Lung microvascular endothelial cell (primary cell): ENCODE measurements around the gene FBXW5. TPM values are rescaled to one million over a fixed set of nuclear protein-coding genes. Genes with fewer than 3 reads are reported as not detected.

Experiments used
- DNase-seq, 2 donors: peaks; one replicate each; pipeline versions ENCODE4 v3.0.0 to v3.0.0-alpha.2; 2010; ENCODE audit warnings: low read depth in 2 of 2
- total RNA-seq: library from RNA; depleted of rRNA; stranded (reverse); fragments of >200 nt; gene quantifications from 2 replicates; pipeline ENCODE4 v1.2.1, GENCODE V29; 2014

The FBXW5 gene
- total RNA-seq, 1 donor from 2014 or later, result 192 TPM

DNA sequence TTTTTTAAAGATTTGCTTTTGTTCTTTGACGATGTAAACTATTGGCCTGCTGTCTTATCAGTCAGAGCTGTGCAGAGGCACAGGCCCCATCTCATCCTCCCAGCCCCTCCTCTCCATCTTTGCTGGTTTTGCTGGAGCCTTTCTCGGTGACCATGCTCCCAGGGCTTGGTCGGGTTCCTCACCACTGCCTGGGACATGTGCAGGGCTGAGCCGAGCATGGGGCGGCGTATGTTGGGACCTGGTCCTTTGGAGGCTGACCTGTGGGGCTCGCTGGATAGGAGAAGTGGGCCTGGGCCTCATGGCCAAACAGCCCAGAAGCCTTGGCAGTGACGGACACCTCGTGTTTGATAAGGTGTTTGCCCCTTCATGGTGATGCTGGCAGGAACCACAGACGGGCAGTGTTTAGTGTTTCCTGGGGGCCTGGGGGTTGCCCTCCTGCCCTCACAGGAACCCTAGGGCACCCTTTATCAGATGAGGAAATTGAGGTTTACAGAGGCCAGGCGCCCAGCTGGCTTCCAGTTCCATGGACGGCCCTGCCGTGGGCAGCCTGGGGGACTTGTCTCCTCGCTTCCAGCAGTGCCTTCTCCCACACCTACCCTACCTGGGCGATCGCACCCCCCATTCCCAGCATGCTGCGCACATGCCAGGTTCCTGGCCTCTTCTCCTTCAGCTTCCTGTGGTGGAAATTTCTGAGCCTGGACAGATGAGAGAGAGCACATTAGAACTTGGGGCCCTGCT lies 30.7 kb downstream of the FBXW5 start:
- DNase-seq, result no peak

DNA sequence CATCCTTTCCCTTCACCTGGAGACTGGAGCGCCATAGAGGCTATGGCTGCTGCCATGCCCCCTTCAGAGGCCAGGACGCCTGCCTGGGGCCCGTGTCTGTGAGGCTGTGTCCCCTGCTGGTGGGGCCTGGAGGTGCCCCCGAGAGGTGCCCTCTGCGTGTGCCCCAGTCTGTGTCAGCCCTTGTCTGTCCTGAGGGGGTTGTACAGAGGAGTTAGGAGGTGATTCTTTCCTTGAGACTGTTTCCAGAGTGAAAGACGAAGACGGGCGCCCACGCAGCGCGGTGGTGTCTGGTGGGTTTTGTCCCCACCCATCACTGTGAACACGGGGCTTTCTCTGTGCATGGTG lies 33.7 kb downstream of the FBXW5 start:
- DNase-seq, result no peak

DNA sequence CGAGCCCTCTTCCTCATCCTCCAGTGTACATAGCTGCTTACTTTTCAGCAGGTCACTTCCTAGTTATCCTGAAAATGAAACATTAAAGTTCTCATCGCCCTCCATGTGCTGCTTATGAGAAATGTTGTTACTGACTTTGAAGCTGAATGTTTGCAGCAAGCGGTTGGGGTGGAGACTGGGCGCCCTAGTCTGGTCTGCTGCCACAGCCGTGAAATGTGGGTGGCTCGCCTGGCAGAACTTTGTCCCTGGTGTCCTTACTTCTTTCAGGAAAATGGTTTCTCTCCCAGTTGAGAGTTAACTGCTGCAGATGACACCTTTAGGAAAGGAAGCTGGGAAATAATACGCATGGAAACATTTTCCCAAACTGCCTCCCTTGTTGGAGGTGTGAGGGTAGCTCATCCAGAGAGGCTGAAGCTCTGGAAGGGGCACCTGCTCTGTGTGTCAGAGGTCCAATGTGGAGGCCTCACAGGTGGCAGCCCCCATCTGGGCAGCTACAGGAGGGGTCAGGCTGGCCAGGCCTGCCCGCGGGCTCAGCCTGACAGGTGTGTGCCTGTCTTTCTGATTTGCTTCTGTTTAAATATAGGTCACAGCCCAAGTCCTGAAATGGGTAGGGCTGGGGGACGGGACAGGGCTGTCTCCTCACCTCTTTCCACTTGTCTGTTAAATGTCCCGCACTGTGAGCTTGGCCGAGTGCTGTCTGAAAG lies 34.2 kb downstream of the FBXW5 start:
- no peak for DNase-seq

DNA sequence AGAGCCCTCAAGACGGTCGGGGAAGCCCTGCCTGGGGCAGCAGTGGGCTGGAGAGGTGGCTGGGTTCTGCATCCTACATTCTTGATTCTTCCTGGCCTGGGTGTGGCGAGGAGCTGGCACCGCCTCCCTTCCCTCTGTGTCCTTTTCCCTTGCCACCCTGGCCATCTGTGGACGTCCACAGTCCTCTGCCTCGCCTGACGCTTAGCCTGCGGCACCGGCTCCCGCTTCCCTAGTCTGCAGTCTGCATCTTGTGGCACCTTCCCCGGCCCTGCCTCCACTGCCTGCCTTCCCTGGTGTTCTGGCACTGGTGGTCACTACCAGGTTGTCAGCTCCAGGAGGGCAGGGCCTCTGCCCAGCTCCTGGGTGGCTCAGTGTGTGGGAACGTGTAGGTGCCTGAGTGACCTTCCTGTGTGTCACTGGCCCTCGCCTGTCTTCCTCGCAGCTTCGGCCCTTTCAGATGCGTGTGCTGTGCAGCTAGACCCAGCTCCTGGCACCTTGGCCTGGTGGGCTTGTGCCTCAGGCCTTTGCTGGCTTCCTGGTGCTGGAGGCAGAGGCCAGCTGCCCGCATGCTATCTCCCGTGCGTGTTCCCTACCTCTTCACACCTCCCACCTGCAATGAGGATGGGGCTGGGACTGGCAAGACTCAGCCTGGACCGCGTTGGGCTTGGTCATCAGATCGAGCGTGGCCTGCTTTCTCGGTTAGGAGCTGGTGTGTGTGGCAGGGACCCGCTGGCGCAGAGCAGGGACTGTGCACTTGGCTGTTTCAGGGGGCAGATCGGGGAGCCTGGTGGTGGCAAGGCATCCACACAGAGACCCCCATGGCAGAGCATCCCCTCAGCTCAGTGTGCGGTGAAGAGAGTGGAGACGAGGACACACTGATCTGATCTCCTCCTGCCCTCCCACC lies 37.3 kb downstream of the FBXW5 start:
- no peak for DNase-seq

DNA sequence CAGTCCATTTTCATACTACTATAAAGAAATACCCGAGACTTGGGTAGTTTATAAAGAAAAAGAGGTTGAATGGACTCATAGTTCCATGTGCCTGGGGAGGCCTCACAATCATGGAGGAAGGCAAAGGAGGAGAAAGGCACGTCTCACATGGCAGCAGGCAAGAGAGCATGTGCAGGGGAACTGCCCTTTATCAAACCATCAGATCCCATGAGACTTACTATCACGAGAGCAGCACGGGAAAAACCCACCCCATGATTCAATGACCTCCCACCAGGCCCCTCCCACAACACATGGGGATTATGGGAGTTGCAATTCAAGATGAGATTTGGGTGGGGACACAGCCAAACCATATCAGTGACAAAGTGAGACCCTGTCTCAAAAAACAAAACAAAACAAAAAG lies 38.3 kb downstream of the FBXW5 start:
- DNase-seq, result no peak

DNA sequence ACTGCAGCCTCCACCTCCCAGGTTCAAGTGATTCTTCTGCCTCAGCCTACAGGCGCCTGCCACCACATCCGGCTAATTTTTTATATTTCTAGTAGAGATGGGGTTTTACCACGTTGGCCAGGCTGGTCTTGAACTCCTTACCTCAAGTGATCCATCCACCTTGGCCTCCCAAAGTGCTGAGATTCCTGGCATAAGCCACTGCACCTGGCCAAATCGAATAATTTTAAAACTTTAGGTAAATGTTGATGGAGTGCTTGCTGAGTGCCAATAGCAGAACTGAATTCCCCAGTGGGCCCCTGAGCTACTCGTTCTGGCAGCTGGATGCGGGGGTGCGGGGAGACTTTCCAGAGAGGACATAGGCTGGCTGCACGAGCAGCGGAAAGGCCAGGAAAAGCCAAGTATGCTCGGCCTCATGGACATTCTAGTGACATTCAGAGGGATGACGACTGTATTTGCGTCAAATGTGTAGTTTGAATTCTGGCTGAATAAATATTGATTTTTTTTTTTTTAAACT lies 41.4 kb downstream of the FBXW5 start:
- peak in 1 of 2 donors; percentile 88 for DNase-seq

DNA sequence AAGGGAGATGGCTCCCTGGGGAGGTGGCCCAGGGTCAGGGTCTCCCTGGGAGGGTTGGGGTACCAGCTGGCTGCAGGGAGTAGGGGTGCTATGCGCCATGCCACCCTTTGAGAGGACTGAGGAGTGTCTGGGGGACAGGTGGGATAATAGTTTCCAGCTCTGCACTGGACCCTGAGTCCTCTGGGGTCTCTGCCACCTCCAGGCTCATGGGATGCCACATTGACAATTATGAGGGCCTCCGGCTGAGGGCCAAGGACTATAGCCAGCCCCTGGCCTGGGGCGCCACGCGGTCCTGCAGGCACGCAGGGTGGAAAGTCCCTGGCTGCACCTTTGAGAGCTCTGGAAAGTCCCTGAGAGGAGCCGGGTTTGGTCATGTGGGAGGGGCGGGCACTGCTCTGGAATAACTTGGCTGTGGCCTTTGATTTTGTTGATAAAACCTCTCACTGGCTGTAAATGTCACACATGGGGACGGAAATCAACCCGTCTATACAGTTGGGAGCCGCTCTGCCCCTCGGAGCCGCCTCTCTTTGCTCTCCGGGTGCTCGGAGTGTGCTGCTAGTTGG lies 42.2 kb downstream of the FBXW5 start:
- DNase-seq, result peak; percentile 91 to 93

DNA sequence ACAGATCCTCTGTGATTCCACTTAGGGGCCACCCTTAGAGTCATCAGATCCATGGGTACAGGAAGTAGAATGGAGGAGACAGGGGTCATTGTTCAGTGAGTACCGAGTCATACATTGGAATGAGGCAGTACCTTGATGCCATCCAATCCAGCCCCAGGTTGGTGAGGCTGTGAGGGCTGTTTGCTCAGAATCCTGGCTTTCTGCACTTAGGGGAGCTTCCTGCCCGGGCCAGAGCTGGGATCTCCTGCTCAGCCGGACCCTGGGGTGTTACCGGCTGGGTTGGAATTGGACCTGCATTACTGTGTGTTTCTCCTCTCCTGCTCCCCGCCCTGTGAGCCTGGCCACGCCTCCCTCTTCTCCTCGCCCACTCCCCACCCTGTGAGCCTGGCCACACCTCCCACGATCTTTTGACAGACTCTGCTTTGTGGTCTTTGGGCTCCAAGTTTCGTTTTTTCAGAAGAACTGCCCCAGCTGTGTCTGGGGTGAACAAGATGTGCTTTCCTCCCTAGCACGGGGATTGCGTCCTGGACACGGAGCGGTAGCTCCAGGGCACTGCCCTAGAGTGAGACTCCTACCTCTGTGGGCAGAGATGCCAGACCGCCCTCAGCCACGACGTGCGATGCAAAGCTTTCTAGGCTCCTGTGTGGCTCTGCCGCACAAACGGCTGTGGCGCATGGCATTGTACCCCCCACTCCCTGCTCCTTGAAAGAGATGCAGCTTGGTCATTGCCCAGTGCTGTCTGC lies 42.9 kb downstream of the FBXW5 start:
- DNase-seq, result peak in 1 of 2 donors; percentile 65

DNA sequence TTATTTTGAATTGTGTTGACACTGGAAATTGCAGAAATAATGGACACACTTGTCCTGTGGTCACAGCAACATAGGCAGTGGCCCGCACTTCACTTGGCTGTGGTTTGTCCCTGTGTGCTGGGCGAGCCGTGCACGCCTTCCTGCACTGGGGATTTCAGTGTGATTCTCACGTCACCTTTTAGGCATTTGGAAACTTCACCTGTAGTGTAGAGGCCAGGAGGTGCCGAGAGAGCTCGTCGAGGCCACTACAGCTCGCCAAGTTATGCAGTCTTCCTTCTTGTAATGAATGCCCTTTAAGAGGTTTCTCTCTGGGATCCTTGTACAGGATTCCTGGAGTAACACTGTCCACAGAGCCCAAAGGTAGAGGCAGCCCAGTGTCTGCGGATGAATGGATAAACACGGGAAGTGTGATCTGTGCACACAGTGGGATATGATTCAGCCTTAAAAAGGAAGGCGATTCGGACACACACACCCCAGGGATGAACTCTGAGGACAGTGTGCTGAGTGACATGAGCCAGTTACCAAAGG lies 43.5 kb downstream of the FBXW5 start:
- DNase-seq, result peak; percentile 14 to 92

DNA sequence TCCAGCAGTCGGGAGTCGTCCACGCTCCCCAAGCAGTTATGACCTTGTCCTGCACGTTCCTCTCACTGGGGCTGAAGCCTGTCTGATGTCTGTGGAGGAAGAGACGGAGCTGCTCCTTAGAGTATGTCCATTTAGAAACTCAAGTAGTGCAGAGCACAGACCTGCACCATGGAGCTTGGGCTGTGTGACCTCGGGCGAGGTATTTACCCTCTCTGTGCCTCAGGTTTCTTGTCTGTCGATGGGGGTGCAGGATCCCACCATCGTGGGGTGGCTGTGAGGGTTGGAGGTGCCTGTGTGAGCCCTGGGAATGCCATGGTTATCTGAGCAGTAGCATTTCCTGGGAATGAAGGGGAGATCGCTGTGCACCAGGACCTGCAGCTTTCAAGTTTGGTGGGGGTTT lies 44.0 kb downstream of the FBXW5 start:
- no peak for DNase-seq

DNA sequence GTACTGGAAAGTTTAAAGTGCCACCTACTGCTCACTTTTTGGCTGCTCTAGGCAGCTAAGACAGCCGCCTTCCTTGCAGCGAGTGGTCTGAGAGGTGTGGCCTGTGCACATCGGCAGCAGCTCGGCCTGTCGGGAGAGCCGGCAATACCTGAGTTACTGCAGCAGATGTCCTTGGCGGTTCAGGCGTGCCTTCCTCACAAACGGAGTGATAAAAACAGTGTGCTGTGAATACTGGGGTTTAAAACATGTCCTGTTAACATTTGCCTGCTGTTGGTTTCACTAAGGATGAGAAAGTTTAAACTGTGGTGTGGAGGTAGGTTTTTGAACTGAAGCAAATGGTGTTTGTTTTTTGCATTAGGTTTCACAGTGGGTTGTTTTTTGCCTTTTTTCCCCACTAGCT lies 45.3 kb downstream of the FBXW5 start:
- no peak for DNase-seq

DNA sequence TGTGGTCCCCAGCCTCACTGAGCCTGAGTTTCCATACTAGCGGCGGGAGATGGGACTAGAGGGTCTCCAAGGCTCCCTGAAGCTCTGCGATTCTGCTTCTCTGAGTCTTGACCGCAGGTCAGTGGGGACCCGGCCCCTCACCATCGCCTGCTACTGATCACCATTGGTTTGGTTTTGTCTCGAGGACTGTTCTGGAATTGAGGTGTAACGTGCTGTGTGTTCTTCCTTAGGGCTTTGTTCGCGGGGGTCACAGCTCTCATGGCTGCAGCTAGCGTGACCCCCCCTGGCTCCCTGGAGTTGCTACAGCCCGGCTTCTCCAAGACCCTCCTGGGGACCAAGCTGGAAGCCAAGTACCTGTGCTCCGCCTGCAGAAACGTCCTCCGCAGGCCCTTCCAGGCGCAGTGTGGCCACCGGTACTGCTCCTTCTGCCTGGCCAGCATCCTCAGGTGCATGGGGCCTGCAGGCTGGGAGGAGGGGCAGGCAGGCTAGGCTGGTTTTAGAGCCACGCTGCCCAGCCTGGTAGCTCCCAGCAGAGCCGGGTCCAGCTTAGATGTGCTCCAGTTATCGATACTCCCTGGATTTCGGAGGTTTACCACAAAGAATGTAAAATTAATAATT lies 45.9 kb downstream of the FBXW5 start:
- DNase-seq, result no peak

DNA sequence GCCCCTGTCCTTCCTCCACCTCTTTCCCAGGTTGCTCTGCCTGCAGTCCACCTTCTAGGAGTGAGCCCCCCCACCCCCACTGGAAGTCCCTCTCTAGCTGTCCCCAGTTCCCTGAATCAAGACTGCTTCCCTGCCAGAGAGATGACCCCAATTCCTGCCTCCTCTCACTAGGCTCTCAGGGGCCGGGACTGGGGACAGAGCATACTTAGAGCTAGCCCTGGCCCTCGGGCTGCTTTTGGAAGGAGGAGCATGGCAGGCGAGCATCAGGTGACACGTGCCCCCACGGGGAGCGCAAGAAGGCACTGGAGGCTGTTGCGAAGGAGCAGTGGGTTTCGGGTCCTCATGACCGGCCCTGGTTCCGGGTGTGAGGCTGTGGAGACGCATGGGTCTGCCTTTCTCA lies 48.5 kb downstream of the FBXW5 start:
- no peak for DNase-seq

DNA sequence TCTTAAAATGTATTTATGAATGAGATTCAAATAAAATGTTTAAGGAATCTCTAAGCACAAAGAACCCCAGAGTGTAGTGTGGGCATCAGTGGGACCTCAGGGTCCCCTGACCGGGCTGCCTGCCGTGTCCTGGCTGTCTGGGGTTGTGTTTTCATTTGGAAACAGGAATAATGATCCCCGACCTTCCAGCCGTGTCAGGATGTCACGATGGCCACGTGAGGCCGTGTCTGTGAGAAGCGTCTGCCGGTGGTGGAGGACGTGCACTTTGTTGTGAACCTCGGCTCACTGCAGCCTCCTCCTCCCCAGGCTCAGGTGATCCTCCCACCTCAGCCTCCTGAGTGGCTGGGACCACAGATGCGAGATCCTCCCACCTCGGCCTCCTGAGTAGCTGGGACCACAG lies 53.9 kb downstream of the FBXW5 start:
- peak in 1 of 2 donors; percentile 53 for DNase-seq

Other genes with a start within 250 kb of the FBXW5 start
- gene DIPK1B, start 232.2 kb downstream of the FBXW5 start, total RNA-seq, result 64.7 and 91.1 TPM in 2 replicates
- gene LCN10, start 201.8 kb downstream of the FBXW5 start, total RNA-seq, result not detected in 2 replicates
- not detected in 2 replicates for gene LCN6, start 196.2 kb downstream of the FBXW5 start, total RNA-seq
- not detected in 2 replicates for gene LCN8, start 186.5 kb downstream of the FBXW5 start, total RNA-seq
- 0.22 TPM in 1 of 2 replicates, not detected in the other for gene LCN15, start 180.2 kb downstream of the FBXW5 start, total RNA-seq
- 65.4 and 66.7 TPM in 2 replicates for gene TMEM141, start 153.4 kb downstream of the FBXW5 start, total RNA-seq
- 0.22 and 1.4 TPM in 2 replicates for gene CCDC183, start 148.4 kb downstream of the FBXW5 start, total RNA-seq
- 43.8 and 47.7 TPM in 2 replicates for gene RABL6, start 136.8 kb downstream of the FBXW5 start, total RNA-seq
- 0.44 and 1.4 TPM in 2 replicates for gene AJM1, start 102.3 kb downstream of the FBXW5 start, total RNA-seq
- gene PHPT1, start 95.3 kb downstream of the FBXW5 start, total RNA-seq, result 242 and 316 TPM in 2 replicates
- gene MAMDC4, start 92.4 kb downstream of the FBXW5 start, total RNA-seq, result 0.65 and 2.0 TPM in 2 replicates
- gene EDF1, start 78.4 kb downstream of the FBXW5 start, total RNA-seq, result 254 and 382 TPM in 2 replicates
- gene TRAF2, start 58.2 kb downstream of the FBXW5 start, total RNA-seq, result 10.9 and 14.7 TPM in 2 replicates
- gene C8G, start 505 bp upstream of the FBXW5 start, total RNA-seq, result 0.60 and 0.65 TPM in 2 replicates
- not detected in 2 replicates for gene LCN12, start 7.5 kb upstream of the FBXW5 start, total RNA-seq
- 0.22 and 0.79 TPM in 2 replicates for gene PTGDS, start 32.8 kb upstream of the FBXW5 start, total RNA-seq
- not detected in 2 replicates for gene LCNL1, start 38.3 kb upstream of the FBXW5 start, total RNA-seq
- gene PAXX, start 47.7 kb upstream of the FBXW5 start, total RNA-seq, result 8.9 and 9.7 TPM in 2 replicates
- gene CLIC3, start 51.8 kb upstream of the FBXW5 start, total RNA-seq, result 0.22 TPM in 1 of 2 replicates, not detected in the other
- gene ABCA2, start 83.5 kb upstream of the FBXW5 start, total RNA-seq, result 4.0 and 5.0 TPM in 2 replicates
- gene FUT7, start 87.3 kb upstream of the FBXW5 start, total RNA-seq, result not detected in 2 replicates
- gene NPDC1, start 101.4 kb upstream of the FBXW5 start, total RNA-seq, result 6.2 and 10.5 TPM in 2 replicates
- not detected in 2 replicates for gene ENTPD2, start 109.3 kb upstream of the FBXW5 start, total RNA-seq
- gene SAPCD2, start 125.8 kb upstream of the FBXW5 start, total RNA-seq, result 1.4 and 5.9 TPM in 2 replicates
- 13.1 and 16.9 TPM in 2 replicates for gene UAP1L1, start 132.8 kb upstream of the FBXW5 start, total RNA-seq
- gene MAN1B1, start 142.2 kb upstream of the FBXW5 start, total RNA-seq, result 38.3 and 43.4 TPM in 2 replicates
- 63.2 and 117 TPM in 2 replicates for gene DPP7, start 170.0 kb upstream of the FBXW5 start, total RNA-seq
- gene GRIN1, start 194.4 kb upstream of the FBXW5 start, total RNA-seq, result under 0.01 and 0.22 TPM in 2 replicates
- not detected in 2 replicates for gene LRRC26, start 225.3 kb upstream of the FBXW5 start, total RNA-seq
- gene TMEM210, start 227.3 kb upstream of the FBXW5 start, total RNA-seq, result not detected in 2 replicates
- gene ANAPC2, start 243.8 kb upstream of the FBXW5 start, total RNA-seq, result 13.7 and 16.9 TPM in 2 replicates
- 85.4 and 97.4 TPM in 2 replicates for gene SSNA1, start 243.9 kb upstream of the FBXW5 start, total RNA-seq